Parathyroid adenoma (tissue), 2 donors: ENCODE measurements around the gene SIRPB1.

Experiments used
- H2AFZ ChIP-seq: fragments of 300-600 bp; sonication (generic); one replicate; pipeline ENCODE4 v1.7.0; 2017; ENCODE audit warnings: antibody characterized with exemption, mild to moderate bottlenecking
- H3K27ac ChIP-seq: fragments of 300-600 bp; sonication (generic); one replicate; pipeline ENCODE4 v1.7.0; 2017
- H3K27me3 ChIP-seq: fragments of 300-600 bp; sonication (generic); one replicate; pipeline ENCODE4 v1.7.0; 2017; ENCODE audit warnings: low read length; ENCODE audit not compliant: control insufficient read depth, insufficient read depth
- H3K36me3 ChIP-seq: fragments of 300-600 bp; sonication (generic); one replicate; pipeline ENCODE4 v1.7.0; 2017; ENCODE audit warnings: low read length; ENCODE audit not compliant: control insufficient read depth, insufficient read depth
- H3K4me1 ChIP-seq: fragments of 300-600 bp; sonication (generic); one replicate; pipeline ENCODE4 v1.7.0; 2017; ENCODE audit warnings: control low read depth
- H3K4me2 ChIP-seq: fragments of 300-600 bp; sonication (generic); one replicate; pipeline ENCODE4 v1.7.0; 2017; ENCODE audit warnings: low read length
- H3K4me3 ChIP-seq: fragments of 300-600 bp; sonication (generic); one replicate; pipeline ENCODE4 v1.7.0; 2017; ENCODE audit warnings: low read depth, low read length
- H3K79me2 ChIP-seq: fragments of 300-600 bp; sonication (generic); one replicate; pipeline ENCODE4 v1.7.0; 2017; ENCODE audit warnings: control low read depth
- H3K9ac ChIP-seq: fragments of 300-600 bp; sonication (generic); one replicate; pipeline ENCODE4 v1.7.0; 2017; ENCODE audit warnings: mild to moderate bottlenecking
- H3K9me3 ChIP-seq: fragments of 300-600 bp; sonication (generic); one replicate; pipeline ENCODE4 v1.7.0; 2017; ENCODE audit warnings: low read length; ENCODE audit not compliant: control insufficient read depth
- CTCF ChIP-seq: fragments of 300-600 bp; sonication (generic); IDR thresholded peaks from one replicate; pipeline ENCODE4 v1.7.0; 2017; ENCODE audit warnings: antibody characterized with exemption, mild to moderate bottlenecking
- donor health status: primary hyperparathyroidism.

The SIRPB1 gene

GRCh38 chr20:1627200-1627550 lies 7.4 kb upstream of the SIRPB1 start:
- no peak overlapping the region for H2AFZ ChIP-seq
- no peak overlapping the region for H3K9ac ChIP-seq
- H3K9me3 ChIP-seq = no peaks in the 10 kb centered on the region
- H3K4me2 ChIP-seq = no peak overlapping the region
- no peak overlapping the region for H3K4me3 ChIP-seq
- H3K4me1 ChIP-seq = no peaks in the 10 kb centered on the region
- no peak overlapping the region for H3K27ac ChIP-seq
- no peaks in the 10 kb centered on the region for H3K36me3 ChIP-seq
- H3K27me3 ChIP-seq = no peaks in the 10 kb centered on the region
- no peak for TF ChIP-seq CTCF
- no peaks in the 10 kb centered on the region for H3K79me2 ChIP-seq

GRCh38 chr20:1626528-1627199 lies 6.9 kb upstream of the SIRPB1 start:
- Histone ChIP-seq H3K27ac (no peak overlapping the region), H3K4me2 (no peak overlapping the region), H3K79me2 (no peaks in the 10 kb centered on the region), H3K4me3 (no peak overlapping the region), H3K9me3 (no peaks in the 10 kb centered on the region), H3K4me1 (no peaks in the 10 kb centered on the region), H3K36me3 (no peaks in the 10 kb centered on the region), H3K9ac (no peak overlapping the region), H2AFZ (no peak overlapping the region), H3K27me3 (no peaks in the 10 kb centered on the region)
- no peak for TF ChIP-seq CTCF

GRCh38 chr20:1625083-1625690 lies 5.4 kb upstream of the SIRPB1 start:
- H3K27ac ChIP-seq = no peak overlapping the region
- H3K9ac ChIP-seq = no peak overlapping the region
- no peak for TF ChIP-seq CTCF
- no peak overlapping the region for H3K4me3 ChIP-seq
- no peak overlapping the region for H2AFZ ChIP-seq
- no peaks in the 10 kb centered on the region for H3K36me3 ChIP-seq
- H3K9me3 ChIP-seq = no peaks in the 10 kb centered on the region
- no peak overlapping the region for H3K4me2 ChIP-seq
- no peaks in the 10 kb centered on the region for H3K79me2 ChIP-seq
- H3K27me3 ChIP-seq = no peaks in the 10 kb centered on the region
- H3K4me1 ChIP-seq = no peaks in the 10 kb centered on the region

GRCh38 chr20:1623501-1624205 lies 3.8 kb upstream of the SIRPB1 start:
- H3K4me1 ChIP-seq = no peaks in the 10 kb centered on the region

More at GRCh38 chr20:1623501-1624205, 3.8 kb upstream of the SIRPB1 start:
- no peak overlapping the region for H3K9ac ChIP-seq
- H3K9me3 ChIP-seq = no peaks in the 10 kb centered on the region
- H2AFZ ChIP-seq = no peak overlapping the region
- no peaks in the 10 kb centered on the region for H3K27me3 ChIP-seq
- H3K4me3 ChIP-seq = no peak overlapping the region
- no peak for TF ChIP-seq CTCF
- no peak overlapping the region for H3K4me2 ChIP-seq
- H3K36me3 ChIP-seq = no peaks in the 10 kb centered on the region
- H3K27ac ChIP-seq = no peak overlapping the region
- H3K79me2 ChIP-seq = no peaks in the 10 kb centered on the region
